BLaER1 (cell line): ENCODE data around the gene PLEKHG4B.

Experiments used
- H3K27ac ChIP-seq: shearing (Covaris generic); formaldehyde crosslinking; 2 replicates; pipeline ENCODE4 v1.8.1; 2022
- H3K27me3 ChIP-seq: shearing (Covaris generic); formaldehyde crosslinking; 2 replicates; pipeline ENCODE4 v1.8.1; 2022
- H3K36me3 ChIP-seq: shearing (Covaris generic); formaldehyde crosslinking; 2 replicates; pipeline ENCODE4 v1.8.1; 2022
- H3K4me1 ChIP-seq: shearing (Covaris generic); formaldehyde crosslinking; 2 replicates; pipeline ENCODE4 v1.8.1; 2022
- H3K4me2 ChIP-seq: shearing (Covaris generic); formaldehyde crosslinking; 2 replicates; pipeline ENCODE4 v1.8.1; 2022
- H3K4me3 ChIP-seq: shearing (Covaris generic); formaldehyde crosslinking; 2 replicates; pipeline ENCODE4 v1.8.1; 2022
- H3K9ac ChIP-seq: shearing (Covaris generic); formaldehyde crosslinking; 2 replicates; pipeline ENCODE4 v1.8.1; 2022
- H3K9me3 ChIP-seq: shearing (Covaris generic); formaldehyde crosslinking; 2 replicates; pipeline ENCODE4 v1.8.1; 2022
- H4K20me1 ChIP-seq: shearing (Covaris generic); formaldehyde crosslinking; 2 replicates; pipeline ENCODE4 v1.8.1; 2022
- Cebpa-rat ChIP-seq: shearing (Covaris generic); IDR thresholded peaks from 2 replicates; pipeline ENCODE4 v1.8.1; 2022

PLEKHG4B gene

DNA sequence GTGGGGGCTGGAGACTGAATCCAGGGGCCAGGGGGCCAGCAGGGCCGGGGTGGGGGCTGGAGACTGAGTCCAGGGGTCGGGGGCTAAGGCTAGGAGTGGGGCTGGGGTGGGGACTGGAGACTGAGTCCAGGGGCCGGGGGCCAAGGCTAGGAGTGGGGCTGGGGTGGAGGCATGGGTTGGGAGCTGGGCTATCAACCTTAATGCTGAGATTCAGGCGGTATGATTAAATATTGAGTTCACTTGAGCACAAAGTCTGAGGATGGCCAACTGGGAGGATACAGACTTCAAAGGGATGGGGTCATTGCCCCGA, 82.3 kb downstream of the PLEKHG4B start:
- Histone ChIP-seq H4K20me1 (no peaks in the 10 kb centered on the region), H3K27me3 (no peaks in the 10 kb centered on the region), H3K9me3 (no peaks in the 10 kb centered on the region), H3K9ac (no peak overlapping the region), H3K4me3 (no peak overlapping the region), H3K27ac (no peak overlapping the region), H3K36me3 (peaks cover 49% of the 10 kb centered on the region), H3K4me2 (no peak overlapping the region), H3K4me1 (peaks cover 65% of the 10 kb centered on the region)
- no peak for TF ChIP-seq Cebpa-rat

GRCh38 chr5:174876-175465, 83.0 kb downstream of the PLEKHG4B start:
- TF ChIP-seq Cebpa-rat, result no peak
- Histone ChIP-seq H3K9ac (0 out of 2 replicates have a peak overlapping the region, but pooled peaks have one; percentile 18), H3K27me3 (no peaks in the 10 kb centered on the region), H3K27ac (peak overlapping the region; percentile 56; the same call in 1 of the 2 replicates), H3K36me3 (peaks cover 56% of the 10 kb centered on the region), H3K4me1 (peaks cover 64% of the 10 kb centered on the region), H4K20me1 (no peaks in the 10 kb centered on the region), H3K9me3 (no peaks in the 10 kb centered on the region), H3K4me3 (no peak overlapping the region), H3K4me2 (peak overlapping the region; percentile 61)

- Histone ChIP-seq H4K20me1 (no peaks in the 10 kb centered on the region), H3K9me3 (no peaks in the 10 kb centered on the region), H3K4me2 (peak overlapping the region; percentile 77), H3K4me3 (0 out of 2 replicates have a peak overlapping the region, but pooled peaks have one; percentile 2), H3K4me1 (peaks cover 50% of the 10 kb centered on the region), H3K9ac (0 out of 2 replicates have a peak overlapping the region, but pooled peaks have one; percentile 25), H3K27ac (peak overlapping the region; percentile 57), H3K36me3 (peaks cover 61% of the 10 kb centered on the region), H3K27me3 (no peaks in the 10 kb centered on the region)
- no peak for TF ChIP-seq Cebpa-rat
These were observed 84.4 kb downstream of the PLEKHG4B start for GRCh38 chr5:176296-176823.

DNA sequence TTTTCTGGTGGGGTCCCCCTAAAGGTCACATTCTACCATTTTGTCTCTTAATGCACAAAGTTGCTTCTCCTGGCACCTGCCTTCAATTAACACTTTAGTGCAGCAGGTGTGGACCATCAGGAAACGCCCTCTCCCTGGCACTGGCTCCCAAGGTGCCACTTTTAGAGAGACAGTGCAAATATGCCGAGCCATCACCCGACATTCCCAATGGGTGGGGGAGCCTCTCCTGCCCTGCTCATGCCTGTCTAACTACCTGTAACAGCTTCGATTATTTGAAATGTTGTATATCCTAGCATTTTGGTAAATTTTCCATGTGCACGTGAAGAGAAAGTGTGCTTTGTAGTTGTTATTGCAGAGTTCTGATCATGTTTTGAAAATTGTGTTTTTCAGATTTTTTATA, 86.1 kb downstream of the PLEKHG4B start:
- no peak overlapping the region for H3K9ac ChIP-seq
- no peaks in the 10 kb centered on the region for H4K20me1 ChIP-seq
- H3K4me1 ChIP-seq, result peaks cover 41% of the 10 kb centered on the region
- no peaks in the 10 kb centered on the region for H3K9me3 ChIP-seq
- no peak overlapping the region for H3K4me2 ChIP-seq
- no peak for TF ChIP-seq Cebpa-rat
- no peak overlapping the region for H3K27ac ChIP-seq
- H3K36me3 ChIP-seq, result peaks cover 61% of the 10 kb centered on the region
- H3K27me3 ChIP-seq, result no peaks in the 10 kb centered on the region
- H3K4me3 ChIP-seq, result no peak overlapping the region

- no peak overlapping the region for H3K27ac ChIP-seq
- no peak overlapping the region for H3K4me2 ChIP-seq
- H3K9ac ChIP-seq, result no peak overlapping the region
- peaks cover 54% of the 10 kb centered on the region for H3K36me3 ChIP-seq
- TF ChIP-seq Cebpa-rat, result no peak
- no peaks in the 10 kb centered on the region for H4K20me1 ChIP-seq
- no peak overlapping the region for H3K4me3 ChIP-seq
- H3K27me3 ChIP-seq, result no peaks in the 10 kb centered on the region
- H3K4me1 ChIP-seq, result peaks cover 46% of the 10 kb centered on the region
- no peaks in the 10 kb centered on the region for H3K9me3 ChIP-seq
These were observed 87.4 kb downstream of the PLEKHG4B start for GRCh38 chr5:179401-179800.

GRCh38 chr5:180286-180918, 88.4 kb downstream of the PLEKHG4B start:
- no peak overlapping the region for H3K9ac ChIP-seq
- H3K36me3 ChIP-seq, result peaks cover 49% of the 10 kb centered on the region
- H3K9me3 ChIP-seq, result no peaks in the 10 kb centered on the region
- TF ChIP-seq Cebpa-rat, result no peak
- H3K4me2 ChIP-seq, result no peak overlapping the region
- H3K4me3 ChIP-seq, result no peak overlapping the region
- H4K20me1 ChIP-seq, result no peaks in the 10 kb centered on the region
- no peak overlapping the region for H3K27ac ChIP-seq
- no peaks in the 10 kb centered on the region for H3K27me3 ChIP-seq
- peaks cover 46% of the 10 kb centered on the region for H3K4me1 ChIP-seq

DNA sequence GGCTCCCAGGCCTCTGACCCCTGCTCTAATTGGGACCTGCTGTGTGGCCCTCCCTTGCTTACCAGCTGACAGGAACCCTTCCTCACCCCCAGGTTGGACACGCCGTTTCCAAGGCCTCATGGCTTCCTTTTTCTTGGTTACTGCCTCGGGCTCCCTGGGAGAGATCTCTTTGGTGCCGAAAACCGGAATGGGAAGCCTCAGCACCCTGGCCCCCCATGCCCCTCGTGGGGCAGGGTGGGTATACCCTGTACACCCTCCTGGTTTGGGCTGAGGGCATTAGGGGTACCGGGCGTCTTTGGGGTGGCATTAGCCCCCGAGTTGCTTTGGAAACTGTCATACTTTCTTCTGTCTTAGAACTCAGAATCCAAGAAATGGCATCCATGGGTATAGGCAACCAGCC, 89.2 kb downstream of the PLEKHG4B start:
- H3K27me3 ChIP-seq, result no peaks in the 10 kb centered on the region
- H3K4me2 ChIP-seq, result no peak overlapping the region
- no peak overlapping the region for H3K9ac ChIP-seq
- H3K36me3 ChIP-seq, result peaks cover 49% of the 10 kb centered on the region
- no peak overlapping the region for H3K4me3 ChIP-seq
- no peaks in the 10 kb centered on the region for H4K20me1 ChIP-seq
- H3K9me3 ChIP-seq, result no peaks in the 10 kb centered on the region
- TF ChIP-seq Cebpa-rat, result no peak
- H3K4me1 ChIP-seq, result peaks cover 48% of the 10 kb centered on the region
- no peak overlapping the region for H3K27ac ChIP-seq

- Histone ChIP-seq H3K36me3 (peaks cover 49% of the 10 kb centered on the region), H3K4me3 (no peak overlapping the region), H3K4me2 (no peak overlapping the region), H3K4me1 (peaks cover 48% of the 10 kb centered on the region), H3K9ac (no peak overlapping the region), H3K27me3 (no peaks in the 10 kb centered on the region), H4K20me1 (no peaks in the 10 kb centered on the region), H3K9me3 (no peaks in the 10 kb centered on the region), H3K27ac (no peak overlapping the region)
- TF ChIP-seq Cebpa-rat, result no peak
These were observed 89.6 kb downstream of the PLEKHG4B start for GRCh38 chr5:181566-181965.

DNA sequence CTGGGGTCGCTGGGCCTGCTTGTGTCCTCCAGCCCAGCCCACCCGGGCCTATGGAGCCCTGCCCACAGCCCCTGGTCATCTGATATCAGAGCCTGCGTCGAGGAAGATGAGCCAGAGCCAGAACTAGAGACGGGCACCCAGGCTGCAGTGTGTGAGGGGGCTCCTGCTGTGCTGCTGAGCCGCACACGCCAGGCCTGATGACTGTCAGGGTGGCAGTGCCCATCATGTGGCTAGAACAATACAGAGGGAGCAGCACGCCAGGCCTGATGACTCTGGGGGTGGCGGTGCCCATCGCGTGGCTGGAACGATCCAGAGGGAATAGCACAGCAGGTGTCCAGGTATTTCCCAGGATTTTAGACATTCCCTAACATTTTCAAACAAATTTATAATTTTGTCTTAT, 90.2 kb downstream of the PLEKHG4B start:
- no peak overlapping the region for H3K27ac ChIP-seq
- TF ChIP-seq Cebpa-rat, result no peak
- peaks cover 49% of the 10 kb centered on the region for H3K36me3 ChIP-seq
- no peak overlapping the region for H3K4me3 ChIP-seq
- no peaks in the 10 kb centered on the region for H4K20me1 ChIP-seq
- no peaks in the 10 kb centered on the region for H3K27me3 ChIP-seq
- H3K4me2 ChIP-seq, result no peak overlapping the region
- H3K9me3 ChIP-seq, result no peaks in the 10 kb centered on the region
- H3K9ac ChIP-seq, result no peak overlapping the region
- H3K4me1 ChIP-seq, result peaks cover 48% of the 10 kb centered on the region

DNA sequence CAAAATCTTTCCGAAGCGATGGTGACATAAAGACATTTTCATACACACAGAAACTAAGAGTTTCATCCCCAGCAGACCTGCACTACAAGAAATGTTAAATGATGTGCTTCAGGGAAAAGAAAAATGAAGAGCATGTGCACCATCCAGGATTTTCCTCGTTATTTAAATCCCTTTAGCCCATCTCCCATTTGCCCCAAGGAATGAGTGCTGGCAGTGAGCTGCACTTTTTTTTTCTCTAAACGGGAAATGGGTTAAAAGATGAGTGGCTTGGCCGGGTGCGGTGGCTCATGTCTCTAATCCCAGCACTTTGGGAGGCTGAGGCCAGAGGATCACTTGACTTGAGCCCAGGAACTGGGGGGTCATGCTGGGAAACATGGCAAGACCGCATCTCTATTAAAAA, 92.5 kb downstream of the PLEKHG4B start:
- Histone ChIP-seq H3K27me3 (no peaks in the 10 kb centered on the region), H3K27ac (0 out of 2 replicates have a peak overlapping the region, but pooled peaks have one; percentile 100), H3K4me1 (peaks cover 62% of the 10 kb centered on the region), H3K9me3 (no peaks in the 10 kb centered on the region), H3K4me2 (peak overlapping the region; percentile 99), H4K20me1 (no peaks in the 10 kb centered on the region), H3K4me3 (no peak overlapping the region), H3K36me3 (peaks cover 37% of the 10 kb centered on the region), H3K9ac (no peak overlapping the region)
- no peak for TF ChIP-seq Cebpa-rat
